ENCODE results near the gene NIP7. TPM values are rescaled to one million over a fixed set of nuclear protein-coding genes. Genes with fewer than 3 reads are reported as not detected.

Gene NIP7
- total and polyA plus RNA-seq, 2 of the 4 experiments (the other 2 are of a cell fraction): 14.0 to 28.3 TPM

- CTCF ChIA-PET: no interaction called here
- peaks cover 65% of the 10 kb centered on the region for H3K36me3 ChIP-seq (ENCODE audit: control insufficient read depth, insufficient read depth, low read length)
Measured at GRCh38 chr16:69316595-69317034, 23.0 kb upstream of the NIP7 start.

More at GRCh38 chr16:69316595-69317034, 23.0 kb upstream of the NIP7 start:
- H2BK20ac ChIP-seq (ENCODE audit: low read depth, low read length): no peak overlapping the region
- H3K27ac ChIP-seq (ENCODE audit: insufficient read depth, low read length): no peak overlapping the region
- H3K9me3 ChIP-seq (ENCODE audit: control insufficient read depth, insufficient read depth, low read length): no peaks in the 10 kb centered on the region
- no peak overlapping the region for H2BK120ac ChIP-seq (ENCODE audit: low read depth, low read length)
- no peak overlapping the region for H4K5ac ChIP-seq (ENCODE audit: low read depth, low read length)
- in situ Hi-C loops (cut with MboI; ENCODE audit: low sequenced_read_pairs) (no loop called here), dilution Hi-C loops (cut with HindIII; ENCODE audit: low sequenced_read_pairs, unreplicated experiment) (no loop called here), intact Hi-C loops (cut with micrococcal nuclease) (no loop called here)
- POLR2A ChIA-PET (ENCODE audit: unreplicated experiment): no interaction called here
- H2AFZ ChIP-seq (replicated peaks; ENCODE audit: low read length, poor library complexity): no peak overlapping the region
- H3K27me3 ChIP-seq (ENCODE audit: control insufficient read depth, insufficient read depth, low read length): no peaks in the 10 kb centered on the region
- H3K79me1 ChIP-seq (ENCODE audit: low read depth in 1 of 2, low read length in 2 of 2): peaks cover 36 to 82% of the 10 kb centered on the region in 2 experiments
- no peak overlapping the region for H3K4ac ChIP-seq (ENCODE audit: low read depth, low read length)
- H3K4me2 ChIP-seq (ENCODE audit: low read depth, low read length): no peak overlapping the region
- peaks cover 4% of the 10 kb centered on the region; the same call in 1 of the 2 replicates for H3K9me1 ChIP-seq (ENCODE audit: insufficient read depth, low read length)
- H2BK5ac ChIP-seq (ENCODE audit: low read depth, low read length, poor library complexity, severe bottlenecking): no peak overlapping the region
- 93% methylated on average over 10 of the region's 17 CpGs; no CpG with 5 or more reads in 1 of the 2 experiments for WGBS, 2 experiments (ENCODE audit: extremely low coverage in 2 of 2, insufficient read length in 1 of 2)
- no peak overlapping the region for H2AK5ac ChIP-seq (ENCODE audit: low read depth, low read length)
- H3K23ac ChIP-seq (ENCODE audit: low read depth, low read length): no peak overlapping the region
- H3K18ac ChIP-seq (ENCODE audit: low read depth, low read length): no peak overlapping the region
- BruUV-seq (replicated peaks): no TSS peak
- no peak overlapping the region for H3K14ac ChIP-seq (replicated peaks; ENCODE audit: low read depth, low read length)
- H3K4me1 ChIP-seq (ENCODE audit: control insufficient read depth, insufficient read depth, low read length): peaks cover 4% of the 10 kb centered on the region
- no peak overlapping the region for H3K4me3 ChIP-seq (ENCODE audit: insufficient read depth, low read depth, low read length)
- H4K8ac ChIP-seq (ENCODE audit: low read depth in 2 of 2, low read length in 2 of 2): no peak overlapping the region
- ATAC-seq (ENCODE audit: low read depth) (no peak), DNase-seq (no peak)
- H4K91ac ChIP-seq (ENCODE audit: insufficient read depth, low read depth, low read length): no peak overlapping the region
- no peak for TF ChIP-seq RAD21 (IDR thresholded peaks at IDR 0.05; ENCODE audit: low read length)
- TF ChIP-seq SMC3 (IDR thresholded peaks at IDR 0.05; ENCODE audit: low read depth, low read length): no peak
- TF ChIP-seq NFE2L2 (IDR thresholded peaks at IDR 0.05; ENCODE audit: low read depth, low read length): no peak
- TF ChIP-seq BHLHE40 (IDR thresholded peaks at IDR 0.05; ENCODE audit: low read depth, low read length): no peak
- TF ChIP-seq MXI1 (IDR thresholded peaks at IDR 0.05; ENCODE audit: borderline replicate concordance, low read depth, low read length): no peak
- TF ChIP-seq CHD1 (IDR thresholded peaks at IDR 0.05; ENCODE audit: low read depth, low read length): no peak
- no peak for TF ChIP-seq FOS (IDR thresholded peaks at IDR 0.05; ENCODE audit: low read depth, low read length)
- no peak for TF ChIP-seq RFX5 (IDR thresholded peaks at IDR 0.05; ENCODE audit: low read depth, low read length)
- no peak for TF ChIP-seq MAFK (IDR thresholded peaks at IDR 0.05; ENCODE audit: low read depth, low read length)
- TF ChIP-seq RCOR1 (IDR thresholded peaks at IDR 0.05; ENCODE audit: insufficient replicate concordance, low read length): no peak
- no peak for TF ChIP-seq CEBPB (IDR thresholded peaks at IDR 0.05; ENCODE audit: low read depth, low read length)
- TF ChIP-seq MAZ (IDR thresholded peaks at IDR 0.05; ENCODE audit: borderline replicate concordance, low read depth, low read length): no peak
- TF ChIP-seq, protein P1, sequence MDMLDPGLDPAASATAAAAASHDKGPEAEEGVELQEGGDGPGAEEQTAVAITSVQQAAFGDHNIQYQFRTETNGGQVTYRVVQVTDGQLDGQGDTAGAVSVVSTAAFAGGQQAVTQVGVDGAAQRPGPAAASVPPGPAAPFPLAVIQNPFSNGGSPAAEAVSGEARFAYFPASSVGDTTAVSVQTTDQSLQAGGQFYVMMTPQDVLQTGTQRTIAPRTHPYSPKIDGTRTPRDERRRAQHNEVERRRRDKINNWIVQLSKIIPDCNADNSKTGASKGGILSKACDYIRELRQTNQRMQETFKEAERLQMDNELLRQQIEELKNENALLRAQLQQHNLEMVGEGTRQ (IDR thresholded peaks at IDR 0.05; ENCODE audit: low read depth, low read length): no peak
- H4K20me1 ChIP-seq (ENCODE audit: insufficient read depth, low read length): peaks cover 39% of the 10 kb centered on the region
- no peak overlapping the region for H2BK15ac ChIP-seq (ENCODE audit: low read depth, low read length)
- H2AK9ac ChIP-seq (replicated peaks; ENCODE audit: low read depth, low read length, poor library complexity): peak overlapping the region; percentile 55
- no peak overlapping the region for H3K56ac ChIP-seq (ENCODE audit: extremely low read depth, insufficient read depth, low read length)
- no peak overlapping the region for H3K9ac ChIP-seq (ENCODE audit: low read depth, low read length)

Data from IMR-90 (cell line).